PC-3 (cell line): ENCODE data around the gene SF3B6. TPM values are rescaled to one million over a fixed set of nuclear protein-coding genes. Genes with fewer than 3 reads are reported as not detected.

Experiments
- ATAC-seq: fragments of 200-7000 bp; cut with Tn5 transposase; 2 replicates; pipeline ENCODE4 v1.9.1; 2020; ENCODE audit warnings: mild to moderate bottlenecking, moderate library complexity
- BruUV-seq: library from RNA; stranded (reverse); fragments of 400-500 nt; replicated peaks from 2 replicates; lab custom pipeline; 2021; lab: Mats Ljungman, UMichigan
- CTCF ChIA-PET: fragments of 300-600 bp; sonication (Branson Sonifier 250); formaldehyde crosslinking; loops from one replicate; lab custom pipeline; 2022; ENCODE audit warnings: antibody characterized with exemption; lab: Charles Lee
- POLR2A ChIA-PET: fragments of 300-600 bp; sonication (Branson Sonifier 250); formaldehyde crosslinking; loops from one replicate; lab custom pipeline; 2022; ENCODE audit warnings: antibody characterized with exemption; ENCODE audit not compliant: unreplicated experiment; lab: Charles Lee
- DNase-seq: peaks from one replicate; pipeline ENCODE4 v3.0.0-alpha.2; 2015
- H2AFZ ChIP-seq: fragments of 300-600 bp; sonication (generic); 2 replicates; pipeline ENCODE4 v1.6.0; 2016; ENCODE audit warnings: antibody characterized with exemption, low read length
- H3F3A ChIP-seq: fragments of 300-600 bp; sonication (generic); one replicate; pipeline ENCODE4 v1.6.0; 2017; ENCODE audit warnings: antibody characterized with exemption, low read length, control low read depth, mild to moderate bottlenecking; ENCODE audit not compliant: unreplicated experiment
- H3K27ac ChIP-seq: fragments of 300-600 bp; sonication (generic); 2 replicates; pipeline ENCODE4 v1.5.1; 2016; ENCODE audit warnings: mild to moderate bottlenecking, low read length
- H3K27me3 ChIP-seq: fragments of 300-600 bp; sonication (generic); 2 replicates; pipeline ENCODE4 v1.6.1; 2016; ENCODE audit warnings: low read length, mixed read lengths
- H3K36me3 ChIP-seq: fragments of 300-600 bp; sonication (generic); 2 replicates; pipeline ENCODE4 v1.6.1; 2016; ENCODE audit warnings: low read depth, mixed run types, low read length, mixed read lengths
- H3K4me1 ChIP-seq: fragments of 300-600 bp; sonication (generic); 2 replicates; pipeline ENCODE4 v1.5.1; 2016; ENCODE audit warnings: low read length; ENCODE audit not compliant: insufficient read depth
- H3K4me2 ChIP-seq: fragments of 300-600 bp; sonication (generic); 2 replicates; pipeline ENCODE4 v1.6.0; 2016; ENCODE audit warnings: low read length
- H3K4me3 ChIP-seq: fragments of 300-600 bp; sonication (generic); 2 replicates; pipeline ENCODE4 v1.5.1; 2016; ENCODE audit warnings: mild to moderate bottlenecking, low read length, mixed read lengths
- H3K79me2 ChIP-seq: fragments of 300-600 bp; sonication (generic); 2 replicates; pipeline ENCODE4 v1.6.1; 2017; ENCODE audit warnings: low read length, mixed read lengths
- H3K9ac ChIP-seq: fragments of 300-600 bp; sonication (generic); 2 replicates; pipeline ENCODE4 v1.6.0; 2016; ENCODE audit warnings: mild to moderate bottlenecking, low read length
- H3K9me2 ChIP-seq: fragments of 300-600 bp; sonication (generic); replicated peaks from 2 replicates; pipeline ENCODE4 v1.6.1; 2016; ENCODE audit warnings: mixed run types, low read length, mixed read lengths
- H3K9me3 ChIP-seq: fragments of 300-600 bp; sonication (generic); 2 replicates; pipeline ENCODE4 v1.6.1; 2016; ENCODE audit warnings: low read length, mixed read lengths
- H4K20me1 ChIP-seq: fragments of 300-600 bp; sonication (generic); 2 replicates; pipeline ENCODE4 v1.6.1; 2016; ENCODE audit warnings: low read length, mixed read lengths
- EZH2 ChIP-seq: fragments of 300-600 bp; sonication (generic); IDR thresholded peaks from one replicate; pipeline ENCODE4 v1.6.1; 2017; ENCODE audit warnings: antibody characterized with exemption, mild to moderate bottlenecking, low read length; ENCODE audit not compliant: unreplicated experiment
- EZH2phosphoT487 ChIP-seq: fragments of 300-600 bp; sonication (generic); IDR thresholded peaks from 2 replicates; pipeline ENCODE4 v1.6.1; 2018; ENCODE audit warnings: mild to moderate bottlenecking, antibody characterized with exemption, low read length, borderline replicate concordance
- intact Hi-C: fragments of 100-400 bp; cut with micrococcal nuclease; formaldehyde crosslinking; loops from 2 replicates; pipeline ENCODE4 v1.9.0; 2023
- total RNA-seq: library from RNA; depleted of rRNA; stranded (reverse); fragments of >200 nt; gene quantifications from 2 replicates; pipeline ENCODE4 v1.2.3, GENCODE V29; 2014
- TF ChIP-seq, protein P1 (sequence below): fragments of 300-600 bp; sonication (generic); conservative IDR thresholded peaks from 2 replicates; pipeline ENCODE4 v1.5.1; 2017; ENCODE audit warnings: antibody characterized with exemption, low read depth, mild to moderate bottlenecking, low read length

Gene SF3B6
- total RNA-seq, 1 experiment from 2014 or later = 220 TPM

DNA sequence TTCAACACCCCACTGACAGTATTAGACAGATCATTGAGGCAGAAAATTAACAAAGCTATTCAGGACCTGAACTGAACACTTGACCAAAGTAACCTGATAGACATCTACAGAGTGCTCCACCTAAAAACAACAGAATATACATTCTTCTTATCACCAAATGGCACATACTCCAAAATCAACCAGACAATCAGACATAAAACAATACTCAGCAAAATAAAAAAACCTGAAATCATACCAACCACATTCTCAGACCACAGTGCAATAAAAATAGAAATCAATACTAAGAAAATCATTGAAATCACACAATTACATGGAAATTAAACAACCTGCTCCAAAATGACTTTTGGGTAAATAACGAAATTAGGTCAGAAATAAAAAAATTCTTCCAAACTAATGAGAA lies 31.2 kb upstream of the SF3B6 start:
- H4K20me1 ChIP-seq = no peaks in the 10 kb centered on the region
- CTCF ChIA-PET = no interaction called here

DNA sequence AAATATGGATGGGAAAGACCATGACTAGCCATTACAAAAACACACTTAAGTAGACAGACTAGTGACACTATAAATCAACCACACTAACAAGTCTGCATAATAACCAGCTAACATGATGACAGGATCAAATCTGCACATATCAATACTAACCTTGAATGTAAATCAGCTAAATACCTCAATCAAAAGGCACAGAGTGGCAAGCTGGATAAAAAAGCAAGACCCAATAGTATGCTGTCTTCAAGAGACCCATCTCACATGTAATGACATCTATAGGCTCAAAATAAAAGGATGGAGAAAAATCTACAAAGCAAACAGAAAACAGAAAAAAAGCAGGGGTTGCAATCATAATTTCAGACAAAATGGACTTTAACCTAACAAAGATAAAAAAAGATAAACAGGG lies 30.7 kb upstream of the SF3B6 start:
- Histone ChIP-seq H3K79me2 (no peaks in the 10 kb centered on the region), H3K9me3 (no peaks in the 10 kb centered on the region), H3K27ac (no peak overlapping the region), H3K9ac (no peak overlapping the region), H3F3A (no peaks in the 10 kb centered on the region), H3K4me1 (peaks cover 11% of the 10 kb centered on the region), H3K4me3 (no peak overlapping the region), H3K4me2 (no peak overlapping the region), H3K36me3 (no peaks in the 10 kb centered on the region), H3K27me3 (no peaks in the 10 kb centered on the region), H2AFZ (no peak overlapping the region), H4K20me1 (no peaks in the 10 kb centered on the region), H3K9me2 (no peaks in the 10 kb centered on the region)
- CTCF ChIA-PET = no interaction called here
- DNase-seq = no peak
- TF ChIP-seq, protein P1, sequence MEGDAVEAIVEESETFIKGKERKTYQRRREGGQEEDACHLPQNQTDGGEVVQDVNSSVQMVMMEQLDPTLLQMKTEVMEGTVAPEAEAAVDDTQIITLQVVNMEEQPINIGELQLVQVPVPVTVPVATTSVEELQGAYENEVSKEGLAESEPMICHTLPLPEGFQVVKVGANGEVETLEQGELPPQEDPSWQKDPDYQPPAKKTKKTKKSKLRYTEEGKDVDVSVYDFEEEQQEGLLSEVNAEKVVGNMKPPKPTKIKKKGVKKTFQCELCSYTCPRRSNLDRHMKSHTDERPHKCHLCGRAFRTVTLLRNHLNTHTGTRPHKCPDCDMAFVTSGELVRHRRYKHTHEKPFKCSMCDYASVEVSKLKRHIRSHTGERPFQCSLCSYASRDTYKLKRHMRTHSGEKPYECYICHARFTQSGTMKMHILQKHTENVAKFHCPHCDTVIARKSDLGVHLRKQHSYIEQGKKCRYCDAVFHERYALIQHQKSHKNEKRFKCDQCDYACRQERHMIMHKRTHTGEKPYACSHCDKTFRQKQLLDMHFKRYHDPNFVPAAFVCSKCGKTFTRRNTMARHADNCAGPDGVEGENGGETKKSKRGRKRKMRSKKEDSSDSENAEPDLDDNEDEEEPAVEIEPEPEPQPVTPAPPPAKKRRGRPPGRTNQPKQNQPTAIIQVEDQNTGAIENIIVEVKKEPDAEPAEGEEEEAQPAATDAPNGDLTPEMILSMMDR = no peak
- TF ChIP-seq EZH2 (no peak), EZH2phosphoT487 (no peak)
- no peak for ATAC-seq
- intact Hi-C loops = no loop called here
- POLR2A ChIA-PET = no interaction called here
- BruUV-seq = no TSS peak

More for the DNA sequence above, 31.2 kb upstream of the SF3B6 start:
- H2AFZ ChIP-seq = no peak overlapping the region
- no peaks in the 10 kb centered on the region for H3K27me3 ChIP-seq
- no peak overlapping the region for H3K27ac ChIP-seq
- peaks cover 11% of the 10 kb centered on the region for H3K4me1 ChIP-seq
- no peaks in the 10 kb centered on the region for H3K9me3 ChIP-seq
- intact Hi-C loops = no loop called here
- DNase-seq (no peak), ATAC-seq (no peak)
- no peak overlapping the region for H3K4me2 ChIP-seq
- no peaks in the 10 kb centered on the region for H3K36me3 ChIP-seq
- no peak overlapping the region for H3K9ac ChIP-seq
- H3F3A ChIP-seq = no peaks in the 10 kb centered on the region
- TF ChIP-seq EZH2 (no peak), EZH2phosphoT487 (no peak)
- TF ChIP-seq, protein P1 = no peak
- BruUV-seq = no TSS peak
- no peak overlapping the region for H3K4me3 ChIP-seq
- H3K9me2 ChIP-seq = no peaks in the 10 kb centered on the region
- POLR2A ChIA-PET = no interaction called here
- no peaks in the 10 kb centered on the region for H3K79me2 ChIP-seq

DNA sequence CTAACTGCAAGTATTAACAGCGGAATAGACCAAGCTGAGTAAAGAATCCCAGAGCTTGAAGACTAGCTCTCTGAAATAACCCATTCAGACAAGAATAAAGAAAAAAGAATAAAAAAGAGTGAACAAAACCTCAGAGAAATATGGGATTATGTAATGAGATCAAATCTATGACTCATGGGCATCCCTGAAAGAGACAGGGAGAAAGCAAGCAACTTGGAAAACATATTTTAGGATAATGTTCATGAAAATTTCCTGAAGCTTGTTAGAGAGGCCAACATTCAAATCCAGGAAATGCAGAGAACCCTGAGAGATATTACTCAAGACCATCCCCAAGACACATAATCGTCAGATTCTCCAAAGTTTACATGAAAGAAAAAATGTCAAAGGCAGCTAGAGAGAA lies 29.7 kb upstream of the SF3B6 start:
- BruUV-seq = no TSS peak
- Histone ChIP-seq H3K9me3 (no peaks in the 10 kb centered on the region), H2AFZ (no peak overlapping the region), H3K79me2 (no peaks in the 10 kb centered on the region), H3K9me2 (no peaks in the 10 kb centered on the region), H3K9ac (no peak overlapping the region), H3K36me3 (no peaks in the 10 kb centered on the region), H4K20me1 (no peaks in the 10 kb centered on the region), H3K4me1 (peaks cover under 1% of the 10 kb centered on the region; the same call in 1 of the 2 replicates), H3K27ac (no peak overlapping the region), H3K4me3 (no peak overlapping the region), H3F3A (no peaks in the 10 kb centered on the region), H3K27me3 (no peaks in the 10 kb centered on the region), H3K4me2 (no peak overlapping the region)
- TF ChIP-seq, protein P1 = no peak
- no peak for TF ChIP-seq EZH2
- TF ChIP-seq EZH2phosphoT487 = no peak
- DNase-seq (no peak), ATAC-seq (no peak)
- intact Hi-C loops = no loop called here
- CTCF ChIA-PET = no interaction called here
- POLR2A ChIA-PET = no interaction called here
